ENCODE measurements around the gene DERL3. TPM values are rescaled to one million over a fixed set of nuclear protein-coding genes. Genes with fewer than 3 reads are reported as not detected.
A peak's percentile ranks its signal among the peaks of the same experiment; 100 is the strongest.

The DERL3 gene
- total RNA-seq, 1 experiment from 2014 or later: 1.5 TPM

DNA sequence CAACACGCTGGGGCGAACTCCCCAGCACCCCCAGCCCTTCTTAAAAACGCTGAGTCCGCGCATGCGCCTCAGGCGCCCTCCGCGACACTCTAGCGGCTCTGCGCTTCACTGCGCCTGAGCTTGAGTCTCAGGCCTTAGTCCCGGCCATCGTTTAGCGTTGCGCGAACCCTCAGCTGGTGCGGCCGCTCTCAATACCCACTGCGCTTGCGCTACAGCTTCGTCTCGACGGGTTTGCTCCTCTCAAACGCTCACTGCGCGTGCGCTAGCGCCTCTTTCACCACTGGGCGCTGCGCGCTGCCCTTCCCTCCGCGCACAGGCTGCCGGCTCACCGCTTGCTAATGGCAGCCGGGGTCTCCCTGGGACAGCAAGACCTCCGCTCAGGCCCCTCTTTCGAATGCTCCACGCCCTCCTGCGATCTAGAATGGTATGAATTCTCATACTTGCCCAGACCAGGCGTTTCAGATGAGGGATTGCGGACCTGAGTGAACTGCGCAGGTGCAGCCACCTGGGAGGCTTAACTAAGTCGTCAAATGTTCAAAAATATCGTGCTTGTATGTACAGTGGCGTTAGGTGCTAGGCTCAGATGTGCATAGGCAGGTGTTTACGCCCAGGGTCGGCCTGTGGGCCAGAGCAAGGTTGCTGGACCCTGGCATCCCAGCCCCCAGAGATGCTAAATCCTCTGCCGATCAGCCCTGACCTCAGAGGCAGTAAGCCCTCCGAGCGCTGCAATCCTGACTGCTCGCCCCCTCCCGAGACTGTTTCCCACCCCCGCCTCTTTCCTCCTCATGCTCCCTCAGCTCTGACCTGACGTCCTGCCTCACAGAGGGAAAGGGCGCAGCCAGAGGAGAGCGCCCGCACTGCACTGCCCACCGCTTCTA lies 19.0 kb upstream of the DERL3 start, which contains the start of gene SLC2A11:
TSS of gene SLC2A11 (plus strand) at position 270 of the 878 bp plus-strand sequence. CDS start at position 395, 125 bp downstream.
- Histone ChIP-seq H3K9me3 (ENCODE audit: low read depth, low read length, poor library complexity, severe bottlenecking) (no peaks in the 10 kb centered on the region), H3K4me1 (ENCODE audit: insufficient read depth, low read length, poor library complexity, severe bottlenecking) (peaks cover 7% of the 10 kb centered on the region), H3K36me3 (ENCODE audit: insufficient read depth, low read length, poor library complexity, severe bottlenecking) (no peaks in the 10 kb centered on the region), H3K4me3 (ENCODE audit: low read depth, low read length, poor library complexity, severe bottlenecking) (peak within 1 kb of the TSS; percentile 57), H3K27me3 (replicated peaks; ENCODE audit: insufficient read depth, low read depth, low read length, poor library complexity) (no peaks in the 10 kb centered on the region), H3K27ac (ENCODE audit: low read depth, low read length, poor library complexity, severe bottlenecking) (peak within 1 kb of the TSS; percentile 35)
- intact Hi-C loops (cut with micrococcal nuclease; ENCODE audit: unreplicated experiment): no loop called here
- DNase-seq (ENCODE audit: low spot score): peak; percentile 98
- CTCF ChIA-PET: interaction anchor here (0.5 to 2.3 kb wide), 7 partner anchors 8 to 787 kb away, joined by 3 to 14 read pairs (median 4); partner anchors contain the start of gene GNAZ
- BruUV-seq (replicated peaks): no TSS peak
- TF ChIP-seq, protein P1, sequence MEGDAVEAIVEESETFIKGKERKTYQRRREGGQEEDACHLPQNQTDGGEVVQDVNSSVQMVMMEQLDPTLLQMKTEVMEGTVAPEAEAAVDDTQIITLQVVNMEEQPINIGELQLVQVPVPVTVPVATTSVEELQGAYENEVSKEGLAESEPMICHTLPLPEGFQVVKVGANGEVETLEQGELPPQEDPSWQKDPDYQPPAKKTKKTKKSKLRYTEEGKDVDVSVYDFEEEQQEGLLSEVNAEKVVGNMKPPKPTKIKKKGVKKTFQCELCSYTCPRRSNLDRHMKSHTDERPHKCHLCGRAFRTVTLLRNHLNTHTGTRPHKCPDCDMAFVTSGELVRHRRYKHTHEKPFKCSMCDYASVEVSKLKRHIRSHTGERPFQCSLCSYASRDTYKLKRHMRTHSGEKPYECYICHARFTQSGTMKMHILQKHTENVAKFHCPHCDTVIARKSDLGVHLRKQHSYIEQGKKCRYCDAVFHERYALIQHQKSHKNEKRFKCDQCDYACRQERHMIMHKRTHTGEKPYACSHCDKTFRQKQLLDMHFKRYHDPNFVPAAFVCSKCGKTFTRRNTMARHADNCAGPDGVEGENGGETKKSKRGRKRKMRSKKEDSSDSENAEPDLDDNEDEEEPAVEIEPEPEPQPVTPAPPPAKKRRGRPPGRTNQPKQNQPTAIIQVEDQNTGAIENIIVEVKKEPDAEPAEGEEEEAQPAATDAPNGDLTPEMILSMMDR (conservative IDR thresholded peaks at IDR 0.05; ENCODE audit: low read depth, low read length): peak; percentile 18; the same call in 1 of the 2 replicates
- no peak for TF ChIP-seq EZH2 (IDR thresholded peaks at IDR 0.05; ENCODE audit: borderline replicate concordance, low read depth, low read length, poor library complexity, severe bottlenecking)
- POLR2A ChIA-PET (ENCODE audit: low non-redundant PET): interaction anchor here (0.6 kb wide), 1 partner anchor 121 kb away, joined by 15 read pairs; no protein-coding TSS in a partner anchor

DNA sequence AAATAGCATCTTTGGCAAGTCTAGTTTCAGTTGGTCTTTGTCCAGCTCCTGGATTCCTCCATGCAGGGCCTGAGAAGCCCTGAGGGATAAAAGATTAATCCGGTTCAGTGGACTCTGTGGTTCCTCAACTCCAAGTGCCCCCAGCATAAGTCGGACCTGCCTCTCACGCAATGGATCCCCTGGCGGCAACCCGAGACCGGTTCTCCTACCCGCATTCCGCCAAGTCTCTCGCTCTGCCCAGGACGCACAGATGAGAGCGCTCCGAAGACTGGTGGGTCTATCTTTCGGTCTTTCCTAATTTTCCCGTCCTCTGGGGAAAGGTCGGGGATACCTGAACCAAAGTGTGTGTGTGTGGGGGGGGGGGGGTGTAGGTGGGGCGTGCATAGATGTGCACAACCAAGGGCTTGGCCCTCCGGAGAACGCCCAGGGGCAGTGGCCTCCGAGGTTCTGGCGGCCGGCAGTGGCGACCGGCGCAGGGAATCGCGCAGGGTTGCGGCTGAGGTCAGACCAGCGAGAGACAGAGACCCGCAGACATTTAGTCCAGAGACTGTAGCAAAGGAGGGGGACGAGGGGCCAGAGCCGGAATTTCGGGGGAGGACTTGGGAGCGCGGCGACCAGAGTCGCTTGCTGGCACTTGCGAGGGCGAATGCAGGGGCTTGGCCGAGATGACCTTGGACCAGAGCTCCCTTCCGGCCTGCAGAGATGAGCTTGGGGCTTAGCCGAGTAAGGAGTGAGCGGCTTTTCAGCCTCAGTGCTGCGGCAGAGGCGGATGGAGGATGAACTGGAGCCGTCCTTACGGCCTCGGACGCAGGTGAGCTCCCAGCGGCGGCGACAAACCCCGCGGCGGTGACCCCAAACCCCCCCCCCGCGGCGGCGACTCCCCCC lies 18.2 kb upstream of the DERL3 start:
- Histone ChIP-seq H3K4me1 (ENCODE audit: insufficient read depth, low read length, poor library complexity, severe bottlenecking) (peaks cover 7% of the 10 kb centered on the region), H3K27me3 (replicated peaks; ENCODE audit: insufficient read depth, low read depth, low read length, poor library complexity) (no peaks in the 10 kb centered on the region), H3K4me3 (ENCODE audit: low read depth, low read length, poor library complexity, severe bottlenecking) (peak overlapping the region; percentile 57), H3K9me3 (ENCODE audit: low read depth, low read length, poor library complexity, severe bottlenecking) (no peaks in the 10 kb centered on the region), H3K27ac (ENCODE audit: low read depth, low read length, poor library complexity, severe bottlenecking) (peak overlapping the region; percentile 35), H3K36me3 (ENCODE audit: insufficient read depth, low read length, poor library complexity, severe bottlenecking) (no peaks in the 10 kb centered on the region)
- ChIA-PET POLR2A (ENCODE audit: low non-redundant PET) (no interaction called here), CTCF (interaction anchor here (0.5 to 2.3 kb wide), 5 partner anchors 8 to 88 kb away, joined by 3 to 14 read pairs (median 5); no protein-coding TSS in a partner anchor)
- DNase-seq (ENCODE audit: low spot score): peak; percentile 27
- no TSS peak for BruUV-seq (replicated peaks)
- TF ChIP-seq, protein P1 (conservative IDR thresholded peaks at IDR 0.05; ENCODE audit: low read depth, low read length): no peak
- no peak for TF ChIP-seq EZH2 (IDR thresholded peaks at IDR 0.05; ENCODE audit: borderline replicate concordance, low read depth, low read length, poor library complexity, severe bottlenecking)
- intact Hi-C loops (cut with micrococcal nuclease; ENCODE audit: unreplicated experiment): no loop called here

DNA sequence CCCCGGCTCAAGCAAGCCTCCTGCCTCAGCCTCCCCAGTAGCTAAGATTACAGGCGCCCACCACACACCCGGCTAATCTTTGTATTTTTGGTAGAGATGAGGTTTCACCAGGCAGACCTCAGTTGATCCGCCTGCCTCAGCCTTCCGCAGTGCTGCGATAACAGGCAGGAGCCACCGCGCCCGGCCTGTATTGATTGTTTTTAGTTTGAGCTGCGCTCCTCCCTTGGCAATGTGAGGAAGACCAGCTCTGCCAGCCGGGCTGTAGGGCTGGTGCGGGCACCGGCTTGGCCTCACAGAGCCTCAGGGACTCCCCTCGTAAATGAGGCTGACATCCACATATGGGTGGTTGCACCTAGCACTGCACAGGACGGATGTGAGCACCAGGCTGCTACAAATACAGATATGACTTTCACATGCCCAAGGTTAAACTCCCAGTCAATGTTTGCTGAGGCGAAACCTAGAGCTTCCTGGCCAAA lies 11.4 kb upstream of the DERL3 start:
- no peaks in the 10 kb centered on the region for H3K36me3 ChIP-seq (ENCODE audit: insufficient read depth, low read length, poor library complexity, severe bottlenecking)
- CTCF ChIA-PET: interaction anchor here (0.6 to 1.3 kb wide), 14 partner anchors 8 to 550 kb away, joined by 3 to 14 read pairs (median 4); partner anchors contain the start of genes DRICH1 and SLC2A11

More for the DNA sequence above, 11.4 kb upstream of the DERL3 start:
- intact Hi-C loops (cut with micrococcal nuclease; ENCODE audit: unreplicated experiment): no loop called here
- no peak overlapping the region for H3K27ac ChIP-seq (ENCODE audit: low read depth, low read length, poor library complexity, severe bottlenecking)
- TF ChIP-seq, protein P1 (conservative IDR thresholded peaks at IDR 0.05; ENCODE audit: low read depth, low read length): no peak
- no peak for TF ChIP-seq EZH2 (IDR thresholded peaks at IDR 0.05; ENCODE audit: borderline replicate concordance, low read depth, low read length, poor library complexity, severe bottlenecking)
- no peak for DNase-seq (ENCODE audit: low spot score)
- H3K27me3 ChIP-seq (replicated peaks; ENCODE audit: insufficient read depth, low read depth, low read length, poor library complexity): no peaks in the 10 kb centered on the region
- no peak overlapping the region for H3K4me3 ChIP-seq (ENCODE audit: low read depth, low read length, poor library complexity, severe bottlenecking)
- H3K4me1 ChIP-seq (ENCODE audit: insufficient read depth, low read length, poor library complexity, severe bottlenecking): peaks cover 4% of the 10 kb centered on the region
- H3K9me3 ChIP-seq (ENCODE audit: low read depth, low read length, poor library complexity, severe bottlenecking): no peaks in the 10 kb centered on the region
- no TSS peak for BruUV-seq (replicated peaks)
- POLR2A ChIA-PET (ENCODE audit: low non-redundant PET): no interaction called here

All from A673 (cell line).